Urothelium cell line (cell line): ENCODE data around the gene TRMU.
A peak's percentile ranks its signal among the peaks of the same experiment; 100 is the strongest.
"Not testable (repeated sequence)": the region's sequence is repeated elsewhere in the genome, so short reads cannot be mapped to it uniquely, and the experiment has no call there.

ENCODE experiments used
- DNase-seq: peaks from one replicate; pipeline ENCODE4 v3.0.0; 2011; ENCODE audit warnings: low spot score, mixed read lengths
- FAIRE-seq: peaks from 2 replicates; lab custom pipeline; 2011; peaks lifted over from hg19 to GRCh38; lab: Jason Lieb, UNC

The TRMU gene

GRCh38 chr22:46379066-46379930, 43.8 kb downstream of the TRMU start:
- DNase-seq: no peak
- no peak for FAIRE-seq

- FAIRE-seq: peak; percentile 23
Measured at GRCh38 chr22:46380069-46380468, 44.6 kb downstream of the TRMU start.

GRCh38 chr22:46380581-46380980, 45.1 kb downstream of the TRMU start:
- no peak for FAIRE-seq

More at GRCh38 chr22:46380069-46380468, 44.6 kb downstream of the TRMU start:
- DNase-seq: no peak

GRCh38 chr22:46381142-46381541, 45.6 kb downstream of the TRMU start:
- FAIRE-seq (peak; percentile 46), DNase-seq (no peak)

More at GRCh38 chr22:46380581-46380980, 45.1 kb downstream of the TRMU start:
- no peak for DNase-seq

GRCh38 chr22:46381731-46382130, 46.2 kb downstream of the TRMU start:
- DNase-seq (no peak), FAIRE-seq (no peak)

GRCh38 chr22:46382524-46382923, 47.0 kb downstream of the TRMU start:
- FAIRE-seq (peak; percentile 68), DNase-seq (no peak)

GRCh38 chr22:46386312-46386711, 50.8 kb downstream of the TRMU start:
- DNase-seq (no peak), FAIRE-seq (peak; percentile 17)

- DNase-seq (no peak), FAIRE-seq (no peak)
Measured at GRCh38 chr22:46387748-46388147, 52.2 kb downstream of the TRMU start.

GRCh38 chr22:46388647-46389046, 53.1 kb downstream of the TRMU start:
- DNase-seq: no peak
- FAIRE-seq: no peak

- DNase-seq (no peak), FAIRE-seq (no peak)
Measured at GRCh38 chr22:46389081-46389480, 53.6 kb downstream of the TRMU start.

- DNase-seq: no peak
- FAIRE-seq: no peak
Measured at GRCh38 chr22:46390105-46390651, 54.7 kb downstream of the TRMU start.

GRCh38 chr22:46390652-46391301, 55.3 kb downstream of the TRMU start:
- DNase-seq (peak; percentile 81), FAIRE-seq (peak; percentile 77)

- no peak for DNase-seq
- FAIRE-seq: no peak
Measured at GRCh38 chr22:46391486-46392136, 56.1 kb downstream of the TRMU start.

- no peak for FAIRE-seq
- no peak for DNase-seq
Measured at GRCh38 chr22:46392137-46392844, 56.8 kb downstream of the TRMU start.

GRCh38 chr22:46393873-46394272, 58.4 kb downstream of the TRMU start:
- no peak for DNase-seq
- no peak for FAIRE-seq

- DNase-seq: no peak
- FAIRE-seq: no peak
Measured at GRCh38 chr22:46394622-46395021, 59.1 kb downstream of the TRMU start.

- DNase-seq (no peak), FAIRE-seq (no peak)
Measured at GRCh38 chr22:46395145-46395544, 59.6 kb downstream of the TRMU start.

- not testable (repeated sequence) for FAIRE-seq, DNase-seq
Measured at GRCh38 chr22:46397049-46397448, 61.5 kb downstream of the TRMU start.

- FAIRE-seq (no peak), DNase-seq (no peak)
Measured at GRCh38 chr22:46397514-46397913, 62.0 kb downstream of the TRMU start.

GRCh38 chr22:46397951-46398350, 62.4 kb downstream of the TRMU start:
- FAIRE-seq: no peak
- no peak for DNase-seq
